ENCODE measurements around the gene VLDLR.

Gene VLDLR

DNA sequence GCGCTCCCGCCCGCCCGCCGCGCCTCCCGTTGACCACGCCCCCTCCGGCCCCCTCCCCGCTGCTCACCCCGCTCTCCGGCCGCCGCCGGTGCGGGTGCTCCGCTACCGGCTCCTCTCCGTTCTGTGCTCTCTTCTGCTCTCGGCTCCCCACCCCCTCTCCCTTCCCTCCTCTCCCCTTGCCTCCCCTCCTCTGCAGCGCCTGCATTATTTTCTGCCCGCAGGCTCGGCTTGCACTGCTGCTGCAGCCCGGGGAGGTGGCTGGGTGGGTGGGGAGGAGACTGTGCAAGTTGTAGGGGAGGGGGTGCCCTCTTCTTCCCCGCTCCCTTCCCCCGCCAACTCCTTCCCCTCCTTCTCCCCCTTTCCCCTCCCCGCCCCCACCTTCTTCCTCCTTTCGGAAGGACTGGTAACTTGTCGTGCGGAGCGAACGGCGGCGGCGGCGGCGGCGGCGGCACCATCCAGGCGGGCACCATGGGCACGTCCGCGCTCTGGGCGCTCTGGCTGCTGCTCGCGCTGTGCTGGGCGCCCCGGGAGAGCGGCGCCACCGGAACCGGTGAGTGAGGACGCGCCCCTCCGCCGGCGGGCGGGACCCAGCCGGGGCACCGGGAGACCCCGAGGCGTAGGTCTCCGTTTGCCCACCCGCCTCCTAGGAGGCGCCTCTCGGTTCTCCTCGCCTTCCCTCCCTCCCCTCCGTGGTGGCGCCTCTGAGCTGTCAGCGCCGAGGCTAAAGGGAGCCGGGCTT, at the start of gene VLDLR:
TSS of gene VLDLR (plus strand) at position 66 of the 739 bp plus-strand sequence. CDS start at position 469, 403 bp downstream.
- FAIRE-seq, result no peak
- peak; percentile 5 for DNase-seq (ENCODE audit: insufficient read length, low spot score)

DNA sequence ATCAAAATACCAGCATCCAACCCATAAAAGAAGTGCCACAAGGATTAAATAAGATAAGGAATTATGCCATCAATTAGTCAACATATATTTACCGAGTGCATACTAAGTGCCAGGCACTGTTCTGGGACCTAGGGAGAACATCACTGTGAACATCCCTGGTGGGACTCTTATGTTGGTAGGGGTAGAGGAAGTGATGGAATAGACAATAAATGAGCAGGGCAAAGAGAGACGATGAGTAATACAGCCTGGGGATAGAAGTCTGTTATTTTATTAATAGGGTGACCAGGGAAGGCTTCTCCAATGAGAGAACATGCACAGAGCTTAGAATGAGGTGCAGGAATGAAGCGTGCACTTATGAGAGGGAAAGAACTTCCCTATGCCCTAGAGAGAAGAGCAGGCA, 47.4 kb upstream of the VLDLR start:
- FAIRE-seq (no peak), DNase-seq (ENCODE audit: insufficient read length, low spot score) (no peak)

DNA sequence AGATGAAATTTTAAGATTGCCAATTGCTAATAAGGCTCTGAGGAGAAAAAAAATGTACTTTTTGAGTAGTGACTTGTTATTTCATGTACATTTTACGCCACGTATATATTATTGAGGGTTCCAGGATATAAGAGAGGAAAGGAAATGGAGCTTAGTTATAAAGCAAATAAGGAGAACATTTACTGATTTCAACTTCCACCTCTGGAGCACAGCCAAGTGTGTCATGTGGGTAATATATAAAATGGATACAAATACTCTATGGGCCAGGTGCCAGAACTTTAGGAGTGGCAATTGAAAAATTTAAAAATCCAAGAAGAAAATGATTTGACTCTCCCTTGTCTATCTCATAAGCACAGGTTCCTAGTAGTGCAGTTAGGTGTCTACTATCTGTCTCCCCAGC, 45.0 kb upstream of the VLDLR start:
- FAIRE-seq (no peak), DNase-seq (ENCODE audit: insufficient read length, low spot score) (no peak)

DNA sequence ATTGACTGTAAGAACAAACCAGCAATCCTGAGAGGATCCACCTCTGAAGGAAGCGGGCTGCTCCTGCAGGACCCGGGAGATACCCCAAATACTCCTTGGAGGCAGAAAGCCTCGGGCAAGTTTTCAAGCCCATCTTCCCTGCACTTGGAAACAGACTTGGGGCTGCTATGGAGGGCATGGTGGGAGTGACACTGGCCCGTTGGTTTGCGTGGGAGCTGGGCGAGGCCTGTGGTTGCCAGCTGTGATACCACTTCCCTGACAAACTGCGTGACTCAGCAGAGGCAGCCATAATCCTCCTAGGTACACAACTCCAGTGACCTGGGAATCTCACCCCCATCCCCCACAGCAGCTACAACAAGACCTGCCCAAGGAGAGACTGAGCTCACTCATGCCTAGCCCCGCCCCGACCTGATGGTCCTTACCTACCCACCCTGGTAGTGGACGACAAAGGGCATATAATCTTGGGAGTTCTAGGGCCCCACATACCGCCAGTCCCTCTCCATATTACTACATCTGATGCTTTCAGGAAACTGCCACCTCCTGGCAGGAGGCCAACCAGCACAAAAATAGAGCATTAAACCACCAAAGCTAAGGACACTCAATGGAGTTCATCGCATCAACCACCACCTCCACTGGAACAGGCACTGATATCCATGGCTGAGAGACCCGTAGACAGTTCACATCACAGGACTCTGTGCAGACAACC, 38.1 kb upstream of the VLDLR start:
- DNase-seq (ENCODE audit: insufficient read length, low spot score) (no peak), FAIRE-seq (no peak)

DNA sequence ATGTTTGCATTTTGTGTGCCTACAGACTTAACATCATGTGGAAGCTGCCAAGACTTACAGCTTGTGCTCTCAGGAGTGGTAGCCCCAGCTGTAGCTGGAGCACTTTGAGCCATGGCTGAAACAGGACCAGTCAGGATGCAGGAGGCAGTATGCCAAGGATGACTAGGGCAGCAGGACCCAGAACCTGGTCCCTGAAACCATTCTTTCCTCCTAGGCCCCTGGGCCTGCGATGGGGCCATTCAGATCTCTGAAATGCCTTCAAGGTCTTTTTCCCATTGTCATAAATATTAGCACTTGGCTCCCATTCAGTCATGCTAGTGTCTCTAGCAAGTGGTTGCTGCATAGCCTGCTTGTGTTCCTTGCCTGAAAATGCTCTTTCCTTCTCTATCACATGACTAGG, 29.6 kb upstream of the VLDLR start:
- FAIRE-seq, result no peak
- DNase-seq (ENCODE audit: insufficient read length, low spot score), result no peak

DNA sequence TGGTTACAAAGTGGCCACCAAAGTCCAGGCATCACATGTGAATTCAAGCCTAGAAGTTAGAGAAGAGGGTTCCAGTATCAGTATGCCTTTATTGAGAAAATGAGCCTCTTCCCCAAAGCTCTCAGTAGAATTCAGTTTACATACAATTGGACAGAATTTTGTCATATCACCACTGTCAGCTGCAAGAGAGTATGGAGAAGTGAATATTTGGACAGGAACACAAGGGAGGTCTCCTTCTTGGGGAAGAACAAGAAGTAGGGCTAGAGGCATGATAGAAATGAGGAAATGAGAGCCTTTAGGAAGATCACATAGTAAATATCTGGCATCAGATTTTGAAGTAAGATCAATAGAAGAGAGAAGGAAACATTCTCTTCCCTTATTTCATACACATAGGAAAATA, 27.8 kb upstream of the VLDLR start:
- DNase-seq (ENCODE audit: insufficient read length, low spot score) (no peak), FAIRE-seq (no peak)

DNA sequence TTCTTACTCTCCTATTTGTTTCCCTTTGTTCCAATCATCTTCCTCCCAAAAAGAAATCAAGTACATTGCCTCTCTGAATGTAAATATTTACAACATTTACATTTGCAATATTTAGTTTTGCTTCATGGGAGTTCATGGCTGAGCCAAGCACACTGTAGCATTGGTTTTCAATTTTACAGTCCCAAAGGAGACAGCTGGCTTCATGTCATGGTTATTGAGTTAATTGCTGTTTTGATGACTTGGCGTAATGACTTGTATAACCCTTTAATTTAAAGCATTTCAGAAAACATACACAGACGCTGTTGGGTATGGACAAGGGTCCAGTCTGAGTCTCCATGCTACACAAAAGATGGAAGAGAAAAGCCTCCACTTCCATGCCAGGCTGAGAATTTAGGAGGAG, 25.6 kb upstream of the VLDLR start:
- FAIRE-seq (no peak), DNase-seq (ENCODE audit: insufficient read length, low spot score) (no peak)

DNA sequence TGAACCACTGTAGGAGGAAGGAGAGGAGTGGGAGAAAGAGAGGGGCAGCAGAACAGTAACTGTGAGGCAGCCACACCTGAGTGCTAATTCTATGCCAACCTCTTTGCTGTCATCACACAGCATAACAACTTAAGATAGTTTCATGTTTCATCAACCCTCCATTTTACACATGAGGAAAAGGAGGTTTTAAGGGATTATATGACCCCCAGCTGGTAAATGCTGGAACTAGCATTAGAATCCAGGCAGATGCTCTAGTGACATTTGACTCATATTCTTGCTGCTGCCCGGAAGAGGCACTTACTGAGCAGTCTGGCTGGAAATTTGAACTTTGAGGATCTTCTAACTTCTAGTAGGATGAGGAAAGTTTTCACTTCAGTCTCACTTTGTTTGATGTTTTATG, 24.1 kb upstream of the VLDLR start:
- FAIRE-seq, result no peak
- DNase-seq (ENCODE audit: insufficient read length, low spot score), result no peak

DNA sequence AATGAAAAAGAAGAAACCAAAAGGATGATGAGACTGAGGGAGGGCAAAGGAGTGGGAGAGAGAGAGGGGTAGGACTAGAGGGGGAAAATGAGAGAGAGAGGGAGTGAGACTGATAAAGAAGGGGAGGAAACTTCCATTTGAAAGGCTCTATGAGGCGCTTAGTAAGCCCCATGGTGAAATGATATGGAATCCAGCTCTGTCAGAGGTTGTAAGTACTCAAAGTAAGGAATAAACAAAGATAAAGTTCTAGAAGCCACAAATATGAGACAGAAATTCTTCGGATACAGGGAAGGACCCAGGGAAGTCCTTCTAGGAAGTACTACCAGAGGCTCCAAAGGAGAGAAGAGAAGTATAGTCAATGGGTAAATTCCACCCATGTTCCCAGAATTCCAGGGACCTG, 21.7 kb upstream of the VLDLR start:
- DNase-seq (ENCODE audit: insufficient read length, low spot score), result no peak
- no peak for FAIRE-seq

DNA sequence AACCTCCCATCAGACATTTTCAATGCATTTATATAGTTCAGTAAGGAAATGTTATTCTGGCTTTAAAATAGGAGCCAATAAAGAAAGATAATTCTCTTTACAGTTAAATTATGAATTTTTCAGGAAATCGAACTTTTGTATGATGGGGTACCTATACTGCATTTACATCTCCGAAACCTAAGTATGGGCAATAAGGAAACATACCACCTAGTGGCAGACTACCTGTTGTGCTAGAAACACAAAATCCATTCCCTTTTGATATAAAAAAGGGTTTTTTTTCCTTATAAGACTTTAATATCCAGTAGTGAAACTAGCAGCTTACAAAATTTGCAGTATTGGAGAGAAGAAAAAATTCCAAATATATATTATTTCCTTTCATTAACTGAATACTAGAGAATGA, 21.3 kb upstream of the VLDLR start:
- FAIRE-seq (no peak), DNase-seq (ENCODE audit: insufficient read length, low spot score) (no peak)

DNA sequence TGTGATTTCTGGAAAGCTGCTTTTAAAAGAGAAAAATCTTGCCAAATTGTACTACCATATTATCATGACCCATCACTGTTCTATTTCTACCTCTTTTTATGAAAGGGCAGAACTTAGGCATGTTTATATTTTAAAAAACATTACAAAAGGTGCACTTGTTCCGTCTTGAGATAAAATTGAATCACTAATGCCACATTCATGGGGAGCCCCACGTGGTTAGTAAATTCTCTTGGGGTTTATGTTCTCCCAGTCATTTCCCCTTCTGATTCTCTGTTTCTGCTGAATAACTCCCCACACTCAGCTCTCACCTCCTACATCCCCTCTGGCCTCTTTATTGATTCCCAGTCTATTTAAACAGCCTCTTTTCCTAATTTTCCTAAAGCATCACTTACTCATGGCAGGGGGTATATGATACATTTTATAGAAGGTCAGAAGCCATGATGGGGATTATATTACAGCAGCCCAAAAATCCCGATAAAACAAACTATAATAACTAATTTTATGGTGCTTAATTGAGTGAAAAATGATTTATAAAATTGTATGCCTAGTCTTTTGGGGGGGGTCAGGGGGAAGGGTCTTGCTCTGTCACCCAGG, 19.7 kb upstream of the VLDLR start:
- FAIRE-seq, result no peak
- DNase-seq (ENCODE audit: insufficient read length, low spot score), result no peak

DNA sequence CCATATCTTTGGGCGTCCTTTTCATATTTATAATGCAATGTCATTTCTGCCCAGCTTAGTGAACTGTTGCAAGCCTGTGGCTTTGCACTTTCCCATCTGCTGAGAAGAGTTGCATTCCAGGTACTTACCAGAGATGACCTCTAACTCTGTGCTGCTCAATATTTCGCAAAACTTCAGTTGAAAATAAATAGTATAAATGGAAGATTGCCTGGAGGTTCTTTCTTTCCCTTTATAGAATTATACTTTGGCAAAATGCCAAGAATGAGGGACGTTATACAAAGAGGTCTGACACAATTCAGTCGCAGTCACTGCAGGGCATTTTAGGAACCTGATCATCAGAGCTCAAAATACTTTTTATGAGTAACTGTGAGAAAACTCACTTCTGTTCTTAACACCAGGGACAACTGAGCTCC, 18.9 kb upstream of the VLDLR start:
- DNase-seq (ENCODE audit: insufficient read length, low spot score), result no peak
- no peak for FAIRE-seq

DNA sequence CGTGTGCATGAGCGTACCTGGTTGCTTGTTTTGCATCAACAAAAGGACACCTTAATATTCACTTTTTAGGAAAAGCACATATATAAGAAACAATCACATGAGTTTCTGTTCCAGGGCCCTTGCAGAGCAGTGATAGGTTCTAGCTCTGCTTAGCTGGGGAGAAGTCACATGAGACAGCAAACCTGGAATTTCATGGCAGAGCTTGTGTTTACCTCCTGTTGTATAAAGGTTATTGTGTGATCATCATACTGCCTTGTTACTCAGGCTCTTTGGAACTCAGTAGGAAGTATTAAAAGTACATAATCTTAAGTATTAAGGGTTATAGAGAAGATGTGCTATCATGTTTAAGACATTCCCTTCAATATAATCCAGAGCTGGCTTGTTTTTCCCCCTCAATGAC, 18.0 kb upstream of the VLDLR start:
- FAIRE-seq (no peak), DNase-seq (ENCODE audit: insufficient read length, low spot score) (no peak)

DNA sequence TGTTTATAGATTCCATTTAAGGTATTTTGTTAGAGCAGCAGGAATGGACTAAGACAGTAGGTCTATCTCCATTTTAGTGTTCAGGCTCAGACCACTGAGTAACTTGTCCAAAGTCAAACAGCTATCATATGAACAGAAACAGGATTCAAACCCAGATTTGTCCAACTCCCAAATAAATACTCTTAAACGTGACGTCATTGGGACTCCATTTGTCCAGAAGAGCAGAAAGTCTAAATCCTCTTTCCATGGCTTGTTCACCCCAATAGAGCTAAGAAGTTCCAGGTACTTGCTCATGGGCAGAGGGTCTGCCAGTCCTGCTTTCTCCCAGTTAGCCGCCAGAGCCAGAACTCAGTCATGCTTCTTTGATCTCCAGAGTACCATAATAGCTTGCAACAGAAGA, 16.3 kb upstream of the VLDLR start:
- no peak for DNase-seq (ENCODE audit: insufficient read length, low spot score)
- FAIRE-seq, result no peak

DNA sequence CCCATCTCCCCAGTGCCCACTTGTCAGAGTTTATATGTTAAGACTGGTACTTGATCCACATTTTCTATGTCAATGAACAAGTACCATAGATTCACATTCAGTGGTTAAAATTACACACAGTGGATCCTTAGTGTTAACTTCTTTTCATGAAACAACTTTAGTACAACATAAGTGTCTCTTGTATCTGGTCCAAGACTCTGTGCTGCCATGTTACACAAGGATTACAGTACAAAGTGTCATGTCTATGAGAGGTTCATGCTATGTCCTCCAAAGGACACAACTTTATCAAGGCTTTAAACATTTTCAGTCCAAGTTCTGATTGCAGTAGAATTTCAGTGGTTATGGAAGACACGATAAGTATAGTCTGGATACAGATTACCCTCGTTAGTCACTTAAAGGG, 13.3 kb upstream of the VLDLR start:
- FAIRE-seq, result no peak
- no peak for DNase-seq (ENCODE audit: insufficient read length, low spot score)

DNA sequence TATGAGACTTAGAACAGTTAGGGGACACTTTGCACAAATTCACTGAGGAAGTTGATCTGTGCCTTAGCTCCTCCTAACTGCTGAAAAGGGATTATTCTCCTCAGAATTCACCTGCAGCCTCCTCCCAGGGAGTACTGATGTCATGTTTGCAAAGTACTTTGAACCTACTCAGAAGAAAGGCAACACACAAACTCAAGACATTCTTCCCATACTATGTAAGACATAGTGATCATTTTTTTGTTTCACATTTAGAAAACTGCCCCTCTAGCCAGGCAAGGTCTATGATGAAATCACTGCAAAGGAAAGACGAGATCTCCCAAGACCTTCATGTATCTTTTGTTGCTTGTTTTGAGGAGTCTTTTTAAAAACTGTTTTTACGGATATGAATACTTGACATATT, 10.6 kb upstream of the VLDLR start:
- FAIRE-seq, result no peak

DNA sequence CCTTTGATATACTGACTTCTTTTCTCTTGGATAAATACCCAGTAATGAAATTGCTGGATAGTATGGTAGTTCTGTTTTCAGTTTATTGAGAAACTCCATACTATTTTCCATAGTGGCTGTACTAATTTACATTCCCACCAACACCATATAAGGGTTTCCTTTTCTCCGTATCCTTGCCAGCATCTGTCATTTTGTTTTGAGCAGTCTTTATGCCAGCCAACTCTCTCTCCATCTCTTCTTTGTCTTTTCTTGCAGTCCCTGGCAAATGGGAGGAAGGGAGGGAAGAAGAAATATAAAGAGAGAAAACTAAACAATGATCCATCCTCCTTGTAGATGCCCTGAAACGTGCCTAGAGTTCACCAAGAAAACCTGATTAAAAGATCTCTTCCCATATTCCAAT, 9.6 kb upstream of the VLDLR start:
- no peak for FAIRE-seq
- no peak for DNase-seq (ENCODE audit: insufficient read length, low spot score)

More for the DNA sequence above, 10.6 kb upstream of the VLDLR start:
- DNase-seq (ENCODE audit: insufficient read length, low spot score), result no peak

DNA sequence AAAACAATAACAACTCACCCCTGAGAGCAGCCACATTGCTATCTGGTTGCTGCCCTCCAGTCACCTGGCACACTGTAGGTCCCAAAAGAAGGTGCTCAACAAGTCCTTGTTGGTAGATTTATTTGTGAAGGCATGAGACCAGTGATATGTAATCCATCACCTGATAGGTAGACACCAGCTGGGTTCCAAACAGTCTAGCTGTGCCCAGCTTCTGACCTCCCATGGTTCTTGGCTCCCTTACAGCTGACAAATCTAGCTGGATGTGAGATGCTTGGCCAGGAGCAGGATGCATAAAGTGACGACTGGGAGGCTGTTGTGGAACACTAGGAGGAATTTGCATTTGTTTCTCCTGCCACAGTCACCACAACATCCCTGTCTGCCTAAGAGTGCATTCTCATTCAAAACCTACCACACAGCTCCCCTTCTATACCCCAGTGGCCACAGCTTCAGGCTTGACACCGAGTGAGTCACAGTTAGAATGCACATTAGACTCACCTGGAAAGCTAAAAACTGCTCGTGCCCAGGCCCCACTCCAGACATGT, 7.8 kb upstream of the VLDLR start:
- DNase-seq (ENCODE audit: insufficient read length, low spot score) (no peak), FAIRE-seq (no peak)

DNA sequence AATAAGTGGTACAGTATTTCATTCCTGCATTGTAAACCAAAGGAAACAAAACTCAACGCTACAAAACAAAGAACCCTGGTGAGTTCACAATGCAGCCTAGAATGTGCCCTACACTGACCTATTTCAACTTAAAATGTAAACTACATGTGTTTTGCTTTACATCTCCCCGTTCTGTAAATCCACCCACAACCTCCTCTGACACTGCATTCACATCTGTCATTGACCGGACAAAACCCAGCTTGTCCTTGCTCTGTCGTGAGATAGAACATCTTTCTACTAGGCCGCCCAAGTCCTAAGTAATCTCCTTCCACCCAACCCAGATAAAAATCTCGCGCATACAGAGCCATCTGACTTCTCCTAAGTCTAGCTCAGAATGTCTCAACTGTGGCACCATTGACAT, 6.1 kb upstream of the VLDLR start:
- no peak for DNase-seq (ENCODE audit: insufficient read length, low spot score)
- FAIRE-seq, result peak; percentile 33

DNA sequence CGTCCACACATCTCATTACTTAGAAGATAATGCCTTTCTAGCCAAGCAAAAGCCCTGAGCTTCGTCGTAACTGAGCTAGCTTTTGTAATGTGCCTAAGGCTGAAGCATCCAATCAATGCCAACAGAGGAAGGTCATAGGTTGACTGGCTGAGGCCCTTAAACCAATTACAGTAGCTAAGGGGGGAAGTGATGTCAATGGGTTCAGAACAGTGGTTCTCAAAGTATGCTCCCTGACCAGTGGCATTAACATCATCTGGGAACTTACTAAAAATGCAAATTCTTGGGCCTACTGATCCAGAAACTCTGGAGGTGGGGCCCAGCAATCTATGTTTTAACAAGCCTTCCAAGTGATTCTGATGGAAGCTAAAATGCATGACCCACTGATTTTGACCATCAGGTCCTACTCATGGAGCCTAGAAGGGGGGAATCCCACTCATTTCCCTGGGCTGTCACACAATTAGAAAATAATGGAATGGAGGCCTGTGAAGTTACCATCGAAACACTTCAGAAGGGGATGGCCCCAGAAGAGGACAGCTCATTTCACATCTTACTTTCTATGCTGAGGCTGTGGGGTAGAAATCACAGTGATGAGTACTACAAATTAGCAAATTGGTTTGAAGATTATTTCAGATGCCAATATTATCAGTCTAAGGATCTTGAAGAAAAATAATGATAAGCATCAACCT, 4.8 kb upstream of the VLDLR start:
- FAIRE-seq, result no peak
- DNase-seq (ENCODE audit: insufficient read length, low spot score), result no peak

DNA sequence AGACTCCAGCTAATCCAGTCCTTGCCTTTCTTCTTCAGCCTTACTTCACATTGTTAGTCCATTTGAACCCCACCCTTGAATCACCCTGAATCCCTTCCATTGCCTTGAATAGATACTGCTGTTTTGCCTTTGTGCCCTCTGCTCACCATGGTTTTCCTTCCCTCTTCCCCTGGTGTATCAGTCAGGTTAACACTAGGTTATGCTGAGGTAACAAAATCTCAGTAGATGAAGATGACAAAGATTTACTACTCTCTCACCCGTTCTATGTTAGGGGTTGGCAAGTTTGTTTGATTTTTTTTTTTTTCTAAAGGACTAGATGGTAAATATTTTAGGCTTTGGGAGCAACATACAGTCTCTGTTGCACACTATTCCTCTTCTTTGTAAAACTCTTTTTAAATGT, 3.3 kb upstream of the VLDLR start:
- no peak for DNase-seq (ENCODE audit: insufficient read length, low spot score)
- no peak for FAIRE-seq
